ENCODE measurements around the gene SHFL.

DNA sequence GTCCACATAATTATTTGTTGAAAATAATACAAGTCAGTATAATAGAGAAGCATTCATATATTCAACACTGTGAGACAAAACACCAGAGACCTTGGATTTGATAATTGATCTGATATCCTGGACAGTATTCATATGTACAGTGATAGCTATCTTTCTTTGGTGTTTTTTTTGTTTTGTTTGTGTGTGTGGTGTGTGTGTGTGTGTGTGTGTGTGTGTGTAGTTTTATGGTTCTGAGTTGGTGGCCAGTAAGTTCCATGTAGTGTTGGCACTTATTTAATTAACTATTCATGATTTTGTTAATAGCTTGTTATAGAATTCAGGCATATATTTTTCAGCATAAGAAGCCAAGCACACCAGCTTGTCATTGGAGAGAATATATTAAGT lies 18.0 kb downstream of the SHFL start:
- TF ChIP-seq, protein P1, sequence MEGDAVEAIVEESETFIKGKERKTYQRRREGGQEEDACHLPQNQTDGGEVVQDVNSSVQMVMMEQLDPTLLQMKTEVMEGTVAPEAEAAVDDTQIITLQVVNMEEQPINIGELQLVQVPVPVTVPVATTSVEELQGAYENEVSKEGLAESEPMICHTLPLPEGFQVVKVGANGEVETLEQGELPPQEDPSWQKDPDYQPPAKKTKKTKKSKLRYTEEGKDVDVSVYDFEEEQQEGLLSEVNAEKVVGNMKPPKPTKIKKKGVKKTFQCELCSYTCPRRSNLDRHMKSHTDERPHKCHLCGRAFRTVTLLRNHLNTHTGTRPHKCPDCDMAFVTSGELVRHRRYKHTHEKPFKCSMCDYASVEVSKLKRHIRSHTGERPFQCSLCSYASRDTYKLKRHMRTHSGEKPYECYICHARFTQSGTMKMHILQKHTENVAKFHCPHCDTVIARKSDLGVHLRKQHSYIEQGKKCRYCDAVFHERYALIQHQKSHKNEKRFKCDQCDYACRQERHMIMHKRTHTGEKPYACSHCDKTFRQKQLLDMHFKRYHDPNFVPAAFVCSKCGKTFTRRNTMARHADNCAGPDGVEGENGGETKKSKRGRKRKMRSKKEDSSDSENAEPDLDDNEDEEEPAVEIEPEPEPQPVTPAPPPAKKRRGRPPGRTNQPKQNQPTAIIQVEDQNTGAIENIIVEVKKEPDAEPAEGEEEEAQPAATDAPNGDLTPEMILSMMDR (IDR thresholded peaks at IDR 0.05), result no peak
- TF ChIP-seq POLR2A (IDR thresholded peaks at IDR 0.05), result no peak
- TF ChIP-seq EP300 (IDR thresholded peaks at IDR 0.05), result no peak
- TF ChIP-seq POLR2AphosphoS5 (IDR thresholded peaks at IDR 0.05), result no peak

All from gastroesophageal sphincter (tissue), 3 donors.